ENCODE data around the gene MAP7.

MAP7 gene

GRCh38 chr6:136564180-136564579 lies 14.0 kb upstream of the MAP7 start:
- DNase-seq (ENCODE audit: low read depth): no peak
- no peak overlapping the region for H3K4me3 ChIP-seq (ENCODE audit: low read depth, low read length)
- TF ChIP-seq CTCF (IDR thresholded peaks at IDR 0.05; ENCODE audit: insufficient read depth, low read depth, low read length, missing control alignments): no peak

- no peak for TF ChIP-seq CTCF (IDR thresholded peaks at IDR 0.05; ENCODE audit: insufficient read depth, low read depth, low read length, missing control alignments)
- no peak for DNase-seq (ENCODE audit: low read depth)
These were observed 13.3 kb upstream of the MAP7 start for GRCh38 chr6:136563386-136564152.

GRCh38 chr6:136562211-136562610 lies 12.0 kb upstream of the MAP7 start:
- H3K4me3 ChIP-seq (ENCODE audit: low read depth, low read length): no peak overlapping the region
- no peak for DNase-seq (ENCODE audit: low read depth)
- TF ChIP-seq CTCF (IDR thresholded peaks at IDR 0.05; ENCODE audit: insufficient read depth, low read depth, low read length, missing control alignments): no peak

More at GRCh38 chr6:136563386-136564152, 13.3 kb upstream of the MAP7 start:
- H3K4me3 ChIP-seq (ENCODE audit: low read depth, low read length): no peak overlapping the region

- no peak for DNase-seq (ENCODE audit: low read depth)
- H3K4me3 ChIP-seq (ENCODE audit: low read depth, low read length): no peak overlapping the region
- TF ChIP-seq CTCF (IDR thresholded peaks at IDR 0.05; ENCODE audit: insufficient read depth, low read depth, low read length, missing control alignments): no peak
These were observed 3.1 kb upstream of the MAP7 start for GRCh38 chr6:136553166-136553787.

- TF ChIP-seq CTCF (IDR thresholded peaks at IDR 0.05; ENCODE audit: insufficient read depth, low read depth, low read length, missing control alignments): no peak
- no peak overlapping the region for H3K4me3 ChIP-seq (ENCODE audit: low read depth, low read length)
- DNase-seq (ENCODE audit: low read depth): no peak
These were observed 1.8 kb upstream of the MAP7 start for GRCh38 chr6:136552054-136552453.

- TF ChIP-seq CTCF (IDR thresholded peaks at IDR 0.05; ENCODE audit: insufficient read depth, low read depth, low read length, missing control alignments): no peak
- DNase-seq (ENCODE audit: low read depth): no peak
- H3K4me3 ChIP-seq (ENCODE audit: low read depth, low read length): no peak overlapping the region
These were observed 881 bp upstream of the MAP7 start for GRCh38 chr6:136551103-136551502.

GRCh38 chr6:136550045-136550329 lies 235 bp downstream of the MAP7 start:
- TF ChIP-seq CTCF (IDR thresholded peaks at IDR 0.05; ENCODE audit: insufficient read depth, low read depth, low read length, missing control alignments): no peak
- peak overlapping the region; percentile 54 for H3K4me3 ChIP-seq (ENCODE audit: low read depth, low read length)
- no peak for DNase-seq (ENCODE audit: low read depth)

All from GM12865 (cell line).